ENCODE results near the gene RAD51B.
"Not testable (repeated sequence)": the region's sequence is repeated elsewhere in the genome, so short reads cannot be mapped to it uniquely, and the experiment has no call there.

RAD51B gene

DNA sequence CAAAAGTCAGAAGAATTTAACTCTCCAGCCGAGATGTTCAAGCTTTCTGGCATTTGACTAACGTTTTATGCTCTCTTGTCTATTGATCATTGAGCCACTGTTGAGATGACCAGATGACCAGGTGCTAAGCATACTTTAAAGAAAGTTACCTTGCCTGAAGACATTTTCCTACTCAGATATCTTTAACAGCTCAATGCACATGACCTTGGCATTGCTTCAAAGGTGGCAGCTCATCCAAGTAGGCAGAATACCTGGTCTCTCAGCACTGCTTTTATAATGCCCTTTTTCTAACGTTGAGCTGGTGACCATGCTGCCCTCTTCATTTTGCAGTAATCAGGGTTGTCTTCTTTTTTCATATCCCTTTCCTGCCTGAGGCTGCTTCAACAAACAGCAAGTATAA, 358.1 kb downstream of the RAD51B start:
- DNase-seq (ENCODE audit: low read depth), result no peak

DNA sequence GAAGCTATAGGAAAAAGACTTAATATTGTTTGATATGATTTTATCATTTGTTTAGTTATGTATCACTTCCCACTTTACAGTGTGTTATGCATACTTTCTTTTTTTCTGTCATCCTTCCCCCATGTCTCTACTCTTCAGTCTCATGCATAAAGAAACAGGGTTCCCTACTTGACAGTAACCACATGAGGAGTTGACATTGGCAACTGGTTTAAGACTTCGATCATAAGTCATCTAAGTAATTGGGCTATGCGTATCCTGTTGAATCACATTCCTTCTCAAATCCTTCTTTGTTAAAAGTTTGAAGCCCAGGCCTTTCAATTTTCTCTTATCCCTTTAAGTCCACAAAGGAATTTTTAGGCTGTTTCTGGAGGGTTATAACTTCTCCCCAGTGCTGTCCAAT, 358.7 kb downstream of the RAD51B start:
- DNase-seq (ENCODE audit: low read depth), result no peak

DNA sequence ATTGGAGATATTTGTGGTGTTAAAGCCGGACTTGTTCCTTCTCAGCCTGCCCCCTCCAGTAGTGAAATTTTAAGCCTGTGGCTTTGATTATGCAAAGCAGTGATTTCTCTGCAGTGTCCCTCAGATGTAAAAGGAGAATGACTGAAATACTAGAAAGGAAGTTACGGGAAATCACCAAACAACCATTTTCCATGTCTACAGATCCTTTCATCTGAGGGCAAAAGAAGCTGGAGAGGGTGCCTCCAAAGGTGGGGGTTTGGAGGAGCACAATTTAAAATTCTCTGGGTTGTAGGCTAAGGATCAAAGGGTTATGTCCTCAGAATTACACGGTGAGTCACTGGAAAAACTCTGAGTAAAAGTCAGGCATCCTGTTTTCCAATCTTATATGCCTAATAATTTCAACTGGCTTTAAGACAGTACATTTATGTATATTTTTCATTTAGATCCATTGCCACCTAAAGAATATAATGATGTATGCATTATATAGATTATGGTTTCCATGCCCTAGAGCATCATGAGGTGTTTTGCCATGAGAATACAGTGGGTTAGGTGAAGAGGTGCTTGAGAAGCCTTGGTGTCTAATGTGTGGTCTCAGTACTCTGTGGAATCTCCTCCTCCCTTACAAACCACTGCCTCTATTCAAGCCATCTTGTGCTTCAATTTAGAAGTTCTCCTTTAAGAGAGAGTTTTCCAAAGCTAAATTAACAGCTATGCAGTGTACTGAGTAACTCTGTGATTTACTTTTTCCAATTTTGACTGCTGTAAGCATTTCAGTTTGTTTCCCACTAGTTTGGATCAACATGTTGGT, 362.1 kb downstream of the RAD51B start:
- peak; percentile 68 for DNase-seq (ENCODE audit: low read depth)

DNA sequence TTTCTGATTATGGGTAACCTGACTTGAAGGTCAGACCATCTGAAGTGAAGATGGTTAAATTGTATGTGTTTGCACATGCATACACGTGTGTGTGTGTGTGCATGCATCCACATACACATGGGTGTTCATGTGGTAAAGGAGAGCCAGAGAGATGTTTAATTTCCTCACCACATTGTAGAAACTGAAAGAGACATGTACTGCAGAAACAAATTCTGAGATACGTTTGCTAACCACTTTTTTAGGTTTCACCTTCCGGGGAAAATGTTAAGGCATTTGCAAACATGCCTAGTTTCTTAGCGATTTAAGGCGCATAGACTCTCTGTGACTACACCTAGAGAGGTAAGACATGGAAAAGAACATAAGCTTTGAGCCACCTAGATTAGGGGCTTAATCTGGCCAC, 362.9 kb downstream of the RAD51B start:
- DNase-seq (ENCODE audit: low read depth), result no peak

DNA sequence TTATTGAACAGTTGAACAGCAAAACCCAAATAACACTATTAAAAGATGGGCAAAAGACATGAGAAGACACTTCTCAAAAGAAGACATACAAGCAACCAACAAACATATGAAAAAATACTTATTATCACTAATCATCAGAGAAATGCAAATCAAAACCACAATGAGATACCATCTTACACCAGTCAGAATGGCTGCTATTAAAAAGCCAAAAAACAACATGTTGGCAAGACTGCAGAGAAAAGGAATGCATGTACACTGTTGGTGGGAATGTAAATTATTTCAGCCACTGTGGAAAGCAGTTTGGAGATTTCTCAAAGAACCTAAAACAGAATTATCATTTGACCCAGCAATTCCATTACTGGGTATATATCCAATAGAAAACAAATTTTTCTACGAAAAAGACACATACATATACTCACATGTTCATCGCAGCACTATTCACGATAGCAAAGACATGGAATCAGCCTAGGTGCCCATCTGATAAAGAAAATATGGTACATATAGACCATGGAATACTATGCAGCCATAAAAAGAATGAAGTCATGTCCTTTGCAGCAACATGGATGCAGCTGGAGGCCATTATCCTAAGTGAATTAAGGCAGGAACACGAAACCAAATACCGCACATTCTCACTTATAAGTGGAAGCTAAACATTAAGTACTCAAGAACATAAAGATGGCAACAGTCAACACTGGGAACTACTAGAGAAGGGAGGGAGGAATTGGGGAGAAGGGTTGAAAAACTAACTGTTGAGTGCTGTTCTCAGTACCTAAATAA, 367.1 kb downstream of the RAD51B start:
- DNase-seq (ENCODE audit: low read depth), result not testable (repeated sequence)

DNA sequence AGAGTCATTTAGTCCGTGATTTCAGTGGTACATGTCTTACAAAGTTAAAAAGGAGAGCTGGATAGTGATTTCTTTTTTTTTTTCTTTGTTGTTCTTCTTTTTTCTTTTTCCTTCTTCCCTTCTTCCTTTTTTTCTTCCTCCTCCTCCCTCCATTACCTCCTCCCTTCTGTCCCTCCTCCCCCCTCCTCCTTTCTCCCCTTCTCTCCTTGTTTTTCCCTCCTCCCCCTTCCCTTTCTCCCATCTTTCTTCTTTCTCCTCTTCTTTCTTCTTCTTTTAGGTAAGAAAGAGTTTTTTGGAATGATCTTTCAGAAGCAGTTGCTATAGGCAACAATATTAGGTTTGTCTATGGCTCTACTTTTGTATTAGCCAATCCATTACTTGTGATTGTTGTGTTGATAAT, 368.6 kb downstream of the RAD51B start:
- no peak for DNase-seq (ENCODE audit: low read depth)

DNA sequence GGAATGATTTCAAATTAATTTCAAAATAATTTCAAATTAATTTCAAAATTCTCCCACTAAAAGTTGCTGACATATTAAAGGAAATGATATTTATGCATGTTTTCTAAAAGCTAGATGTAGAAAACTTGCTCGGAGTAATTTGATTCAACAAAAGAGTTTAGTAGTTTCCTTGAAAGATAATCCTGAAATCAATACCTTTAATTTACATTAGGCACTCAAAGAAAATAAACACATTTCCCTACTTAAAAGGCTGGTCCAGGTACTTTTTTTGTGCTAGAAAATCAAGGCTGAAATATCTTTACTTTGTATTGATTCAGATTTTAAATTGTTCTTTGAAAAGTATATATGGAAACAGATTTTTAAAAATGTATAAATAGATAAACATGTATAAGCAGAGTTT, 370.5 kb downstream of the RAD51B start:
- no peak for DNase-seq (ENCODE audit: low read depth)

DNA sequence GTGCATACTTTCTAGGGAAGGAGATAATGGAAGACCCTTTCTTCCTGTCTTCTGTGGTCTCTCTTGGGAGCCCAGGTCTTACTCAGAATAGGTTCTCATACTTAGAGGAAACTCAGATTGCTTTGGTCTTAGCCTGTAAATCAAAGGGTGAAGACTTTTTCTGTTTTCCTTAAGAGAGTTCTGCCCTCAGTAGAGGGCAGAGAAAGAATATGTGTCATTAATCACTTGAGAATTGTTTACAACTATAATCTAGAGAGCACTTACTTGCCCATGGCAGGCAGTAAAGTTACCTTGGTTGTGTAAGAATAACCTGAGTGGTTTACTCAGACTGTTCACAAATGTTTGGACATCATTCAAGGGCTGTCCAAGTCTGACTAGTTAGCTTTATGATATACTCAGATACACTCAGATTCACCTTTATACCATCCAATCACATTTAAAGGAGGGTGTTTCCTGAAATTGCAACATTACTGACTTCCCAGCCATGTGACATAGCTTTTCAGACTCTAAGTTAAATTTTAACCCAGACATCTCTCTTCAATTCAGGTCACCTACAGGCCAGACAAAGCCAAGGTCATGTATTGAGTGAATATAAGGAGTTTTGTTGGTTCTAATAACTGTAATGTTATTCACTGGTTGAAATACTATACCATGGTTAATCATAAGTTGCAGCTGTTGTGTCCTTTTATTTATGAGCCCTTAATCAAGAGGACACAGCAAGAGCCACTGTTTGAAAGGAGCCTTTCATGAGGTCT, 372.2 kb downstream of the RAD51B start:
- DNase-seq (ENCODE audit: low read depth), result no peak

DNA sequence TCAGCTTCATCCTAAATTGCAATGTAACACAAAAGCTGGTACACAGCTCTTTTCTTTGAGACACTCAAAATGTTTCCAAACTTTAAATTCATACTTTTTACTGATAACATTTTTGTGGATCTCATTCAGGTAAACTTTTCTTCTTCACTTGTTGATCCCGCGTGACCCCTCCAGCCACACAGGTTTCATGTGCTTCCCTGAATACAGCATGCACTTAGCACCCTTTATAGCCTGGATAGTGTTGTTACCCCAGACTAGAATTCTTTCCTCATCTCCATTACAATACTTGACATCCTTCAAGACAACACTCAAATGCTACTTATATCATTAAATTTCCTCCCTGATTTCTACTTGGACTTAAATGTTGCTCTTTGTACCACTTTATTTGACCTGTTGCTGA, 373.4 kb downstream of the RAD51B start:
- DNase-seq (ENCODE audit: low read depth), result no peak

DNA sequence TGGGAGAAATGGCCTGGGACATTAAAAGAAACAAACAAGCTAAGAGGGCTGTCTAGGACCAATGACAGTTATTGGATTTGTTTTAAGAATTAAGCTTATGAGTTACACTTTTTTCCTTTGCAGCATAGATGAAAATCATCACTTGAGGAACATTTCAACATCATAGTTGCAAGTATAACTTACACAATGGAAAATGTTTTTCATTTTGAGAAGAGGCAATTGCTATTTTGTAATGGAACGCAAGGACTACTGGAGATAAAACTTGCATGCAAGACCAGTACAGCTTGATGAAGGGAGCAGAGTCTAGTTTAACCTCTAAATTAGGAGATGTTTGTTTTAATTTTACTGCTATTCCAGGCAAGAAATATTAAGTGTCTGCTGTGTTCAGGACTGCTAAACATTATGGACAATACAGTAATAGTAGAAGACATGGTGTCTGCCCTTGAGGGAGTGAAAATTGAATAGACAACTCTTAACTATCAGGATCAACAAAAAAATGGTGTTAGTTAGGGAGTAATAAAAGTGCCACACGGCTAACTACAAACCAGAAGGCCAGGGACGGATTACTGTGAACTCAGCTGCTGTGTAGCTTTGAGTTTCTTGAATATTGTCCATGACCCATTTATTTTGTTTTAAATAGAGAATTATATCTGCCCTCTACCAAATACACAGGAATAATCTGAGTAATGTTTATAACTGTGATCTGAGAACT, 374.5 kb downstream of the RAD51B start:
- no peak for DNase-seq (ENCODE audit: low read depth)

DNA sequence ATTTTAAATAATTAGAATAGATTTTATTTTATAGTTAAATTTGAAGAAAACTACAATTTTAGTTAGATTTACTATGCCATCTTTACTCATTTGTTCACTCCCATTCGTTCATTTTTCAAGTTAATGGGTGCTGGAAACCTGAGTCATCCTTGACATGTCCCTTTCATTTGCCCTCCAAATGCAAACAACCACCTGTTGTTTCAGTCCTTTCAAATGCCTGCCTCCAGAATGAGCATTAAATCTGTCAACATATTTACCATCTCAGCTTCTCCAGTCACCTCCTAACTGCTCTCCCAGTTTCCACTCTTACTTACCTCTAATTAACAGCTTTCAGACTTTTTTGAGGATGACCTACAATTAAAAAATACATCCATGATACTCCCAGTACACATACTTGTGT, 375.5 kb downstream of the RAD51B start:
- DNase-seq (ENCODE audit: low read depth), result no peak

DNA sequence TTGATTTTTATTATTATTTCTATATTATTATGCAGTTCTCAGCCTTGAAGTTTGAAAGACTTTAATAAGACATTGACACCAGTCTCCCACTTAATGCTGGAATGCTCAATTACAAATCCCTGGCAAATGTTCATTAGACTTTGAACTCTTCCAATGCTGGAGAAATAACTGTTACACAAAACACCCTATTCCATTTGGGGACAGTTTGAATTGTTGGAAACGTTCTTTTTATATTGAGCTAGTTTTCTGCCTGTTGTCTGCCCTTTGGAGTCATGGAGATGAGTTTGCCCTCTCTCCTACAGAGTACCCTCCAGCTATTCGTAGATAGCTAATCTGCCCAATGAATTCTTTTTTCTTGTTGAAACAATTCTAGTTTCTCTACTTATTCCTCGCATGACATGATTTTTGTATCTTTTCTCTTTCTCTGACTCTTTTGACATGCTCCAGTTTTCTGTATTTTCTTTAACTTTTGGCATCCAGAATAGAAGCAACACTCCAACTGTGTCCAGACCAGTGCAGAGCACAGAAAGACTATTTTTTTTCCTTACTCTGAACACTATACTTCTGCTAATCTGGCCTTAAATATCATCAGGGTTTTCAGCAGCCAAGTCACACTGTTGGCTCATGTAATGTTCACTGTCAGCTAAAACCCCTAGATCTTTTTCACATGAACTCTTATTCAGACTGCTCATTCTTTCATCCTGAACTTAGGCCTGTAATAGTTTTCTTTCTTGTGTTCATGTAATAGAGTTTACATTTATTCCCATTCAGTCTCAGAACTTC, 379.3 kb downstream of the RAD51B start:
- DNase-seq (ENCODE audit: low read depth), result no peak

DNA sequence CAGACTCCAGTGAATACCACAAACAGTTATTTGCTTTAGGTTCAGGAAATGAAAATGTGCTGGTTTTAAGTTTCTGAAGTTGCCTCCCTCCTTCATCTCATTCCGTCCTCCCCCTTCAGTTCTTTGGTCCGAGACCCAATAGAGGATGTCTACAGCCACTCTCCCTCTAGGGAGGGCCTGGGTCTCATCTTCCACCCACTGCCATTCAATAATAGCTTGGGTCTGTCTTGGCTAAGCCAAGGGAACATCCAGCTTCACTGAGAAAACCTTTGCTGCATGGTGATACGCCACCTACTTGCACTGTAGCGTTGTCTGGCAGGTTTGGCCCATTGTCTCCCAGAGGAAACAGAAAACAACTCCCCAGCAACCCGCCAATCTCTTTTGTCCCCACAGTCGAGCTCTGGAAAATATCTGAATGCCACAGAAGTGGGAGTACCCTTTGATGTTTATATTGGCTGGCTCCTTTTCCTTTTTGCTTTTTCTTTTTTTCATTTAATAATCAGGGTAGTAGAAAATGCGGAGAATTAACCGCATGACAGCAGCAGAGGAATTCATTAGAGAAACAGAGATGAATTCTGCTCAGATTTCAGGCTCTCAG, 380.1 kb downstream of the RAD51B start:
- DNase-seq (ENCODE audit: low read depth), result no peak

DNA sequence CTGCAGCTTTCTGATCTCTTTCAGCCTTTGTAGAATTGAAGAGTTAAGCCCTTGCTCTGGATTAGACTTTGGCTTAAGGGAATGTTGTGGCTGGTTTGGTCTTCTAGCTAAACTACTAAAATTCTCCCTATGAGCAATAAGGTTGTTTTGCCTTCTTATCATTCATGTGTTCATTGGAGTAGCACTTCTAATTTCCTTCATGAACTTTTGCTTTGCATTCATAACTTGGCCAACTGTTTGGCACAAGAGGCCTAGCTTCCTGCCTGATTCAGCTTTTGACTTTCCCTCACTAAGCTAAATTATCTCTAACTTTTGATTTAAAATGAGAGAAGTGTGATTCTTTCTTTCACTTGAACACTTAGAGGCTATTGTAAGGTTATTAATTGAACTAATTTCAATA, 384.3 kb downstream of the RAD51B start:
- peak; percentile 38 for DNase-seq (ENCODE audit: low read depth)

DNA sequence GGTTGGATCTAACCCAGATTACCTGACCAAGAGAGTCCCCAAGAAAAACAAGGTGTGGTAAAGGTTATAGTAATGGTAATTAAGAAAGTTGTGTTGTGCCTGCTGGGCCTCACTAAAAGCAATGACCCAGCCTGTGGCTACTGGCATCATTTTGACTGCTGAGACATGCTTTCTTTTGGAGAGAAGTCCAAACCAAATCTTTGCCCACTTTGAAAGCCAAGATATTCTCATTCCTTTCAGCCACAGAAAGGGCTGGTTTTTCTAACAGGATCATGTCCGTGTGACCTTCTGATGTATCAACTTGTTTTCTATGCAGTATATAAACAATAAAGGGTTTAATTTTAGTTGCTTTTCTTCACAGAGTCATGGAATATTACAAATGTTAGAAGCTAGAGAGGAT, 388.6 kb downstream of the RAD51B start:
- DNase-seq (ENCODE audit: low read depth), result peak; percentile 85

DNA sequence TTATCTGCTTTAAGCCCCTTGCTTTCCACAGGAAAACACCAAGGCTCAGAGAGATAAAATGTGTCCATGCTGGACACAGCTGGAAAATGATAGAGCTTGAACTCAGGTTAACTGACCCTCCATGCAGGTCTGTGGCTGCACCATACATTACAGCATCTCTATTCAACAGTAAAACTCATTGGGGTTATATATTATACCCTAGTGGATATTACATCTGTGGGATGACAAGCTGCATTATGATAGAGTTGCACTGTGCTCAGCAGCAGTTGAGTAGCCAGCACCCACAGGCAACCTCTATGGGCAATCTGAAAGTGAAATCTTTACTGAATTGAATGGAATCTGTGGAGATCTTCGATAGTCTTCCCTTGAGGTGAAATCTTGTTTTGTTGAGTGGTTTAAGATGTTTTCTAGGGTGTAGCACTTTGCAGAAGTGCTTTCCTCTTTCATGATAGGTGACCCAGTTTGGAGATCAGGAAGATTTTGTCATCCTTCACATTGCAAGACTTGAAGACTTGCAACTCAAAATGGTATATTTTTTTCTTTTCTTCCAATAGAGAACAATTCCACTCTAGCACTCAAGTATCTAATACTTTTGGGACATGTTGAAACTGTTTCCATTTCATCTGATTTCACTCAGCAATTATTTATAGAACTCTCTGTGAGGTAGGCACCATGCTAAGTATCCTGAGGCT, 389.2 kb downstream of the RAD51B start:
- no peak for DNase-seq (ENCODE audit: low read depth)

DNA sequence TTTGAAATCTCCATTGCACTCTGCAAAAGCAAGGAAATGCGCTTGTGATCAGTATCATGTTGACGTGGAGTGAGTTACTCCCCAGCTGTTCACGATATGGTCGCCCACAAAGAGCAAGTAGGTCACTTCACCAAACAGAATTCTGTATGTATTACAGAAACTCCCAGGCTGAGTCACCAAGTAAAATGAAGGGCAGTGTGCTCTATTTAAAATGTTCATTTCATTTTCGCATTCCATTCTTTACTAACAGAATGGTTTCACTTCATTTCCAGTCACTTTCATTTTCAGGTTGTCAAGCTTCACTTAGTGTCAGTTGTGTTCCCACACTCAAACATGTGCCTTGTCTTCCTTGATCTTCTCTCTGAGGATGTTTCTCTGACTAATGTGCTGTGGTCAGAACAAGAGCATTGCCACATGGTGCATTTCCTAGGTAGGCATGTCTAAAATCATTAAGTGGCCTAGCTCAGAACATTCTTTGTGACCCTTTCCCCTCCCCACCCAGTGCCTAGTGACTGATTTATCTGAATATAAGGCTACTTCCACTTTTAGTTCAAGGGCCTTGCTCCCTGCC, 391.2 kb downstream of the RAD51B start:
- peak; percentile 70 for DNase-seq (ENCODE audit: low read depth)

DNA sequence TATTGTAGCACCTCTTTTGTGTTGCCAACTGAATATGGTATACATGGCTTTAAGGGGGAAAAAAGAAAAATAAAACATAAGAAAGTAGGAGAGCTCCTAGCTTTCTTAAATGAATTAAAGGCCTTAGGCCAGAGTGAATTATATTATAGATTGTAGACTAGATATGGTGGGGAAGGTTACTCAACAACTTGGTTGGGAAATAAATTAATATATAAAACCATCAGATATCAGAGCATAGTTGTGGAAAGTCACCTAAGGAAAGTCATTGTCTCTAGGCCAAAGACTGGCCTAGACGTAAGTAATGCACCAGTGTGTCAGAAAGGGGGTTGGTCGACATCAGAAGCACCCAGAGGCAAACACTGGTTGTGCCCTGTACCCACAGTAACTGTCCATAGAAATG, 391.8 kb downstream of the RAD51B start:
- DNase-seq (ENCODE audit: low read depth), result no peak

DNA sequence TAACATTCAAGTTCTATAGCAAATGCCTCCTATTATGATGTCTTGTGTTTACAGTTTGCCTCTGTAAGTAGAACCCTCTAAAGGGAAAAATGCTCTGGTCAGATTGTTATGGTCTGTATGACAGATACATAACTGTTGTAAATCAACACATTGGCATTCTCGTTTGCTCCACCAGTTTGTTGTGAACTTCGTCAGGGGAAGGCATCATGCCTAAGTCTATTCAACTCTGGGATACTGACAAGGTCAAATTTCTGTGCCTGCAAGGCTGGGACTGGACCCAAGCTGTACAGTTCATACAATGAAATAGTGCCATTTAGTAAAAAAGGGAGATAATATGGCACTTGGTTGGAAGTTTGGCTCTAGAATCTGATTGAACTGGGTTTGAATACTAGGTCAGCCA, 392.3 kb downstream of the RAD51B start:
- no peak for DNase-seq (ENCODE audit: low read depth)

DNA sequence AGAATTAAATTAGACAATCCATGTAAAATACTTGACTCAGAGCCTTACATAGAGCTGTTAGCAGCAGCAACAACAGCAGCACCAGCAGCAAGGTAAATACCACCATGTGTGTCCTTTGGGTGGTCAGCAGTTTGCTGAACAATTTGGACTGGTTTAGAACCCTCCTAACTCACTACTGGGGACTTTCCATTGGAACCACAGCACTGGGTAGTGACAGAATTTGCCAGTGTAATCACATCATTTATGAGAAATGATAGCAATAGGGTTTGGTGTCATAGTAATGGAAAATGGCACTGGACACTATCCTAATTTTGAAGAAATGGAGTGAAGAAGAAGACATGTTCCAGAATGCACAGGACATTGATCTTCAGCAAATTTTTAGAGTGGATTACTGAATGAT, 392.8 kb downstream of the RAD51B start:
- no peak for DNase-seq (ENCODE audit: low read depth)

Data from stromal cell of bone marrow (primary cell).